Left cardiac atrium (tissue), 4 donors: ENCODE measurements around the gene ABTB2. TPM values are rescaled to one million over a fixed set of nuclear protein-coding genes. Genes with fewer than 3 reads are reported as not detected.
"Not testable (repeated sequence)": the region's sequence is repeated elsewhere in the genome, so short reads cannot be mapped to it uniquely, and the experiment has no call there.

ENCODE experiments used
- ATAC-seq, 2 donors: fragments of 200-7000 bp; cut with Tn5 transposase; one replicate each; pipeline ENCODE4 v1.9.1; 2020; ENCODE audit warnings: mild to moderate bottlenecking in 2 of 2, moderate library complexity in 2 of 2
- DNase-seq: peaks from one replicate; pipeline ENCODE4 v3.0.0-alpha.2; 2020
- intact Hi-C, 2 donors: fragments of 100-400 bp; cut with DNase I; formaldehyde crosslinking; loops; one replicate each; pipeline versions ENCODE4 v1.14.1 to v1.15.1; 2022 to 2023
- long read RNA-seq: library from polyadenylated mRNA; unstranded; transcript quantifications from one replicate; pipeline ENCODE4 v2.0.0, GENCODE V29; 2021
- total RNA-seq, 2 donors: library from RNA; stranded (reverse); fragmentation: NEBNext Ultra II Directional; extraction: Animal tissue kit (Norgen Biotek cat#: 25700); gene quantifications; one replicate each; pipeline ENCODE4 v1.2.1, GENCODE V29; 2021
- donor health status: DM: no; HTN: yes; CAD: no.
- donor health status: DM: no; HTN: yes; CAD: no; lungs with severe emphysema.
- donor health status: DM: yes; HTN: yes; CAD: no.
- donor health status: Dilated cardiomyopathy.

The ABTB2 gene
- total RNA-seq, result 10 to 100 TPM; 12.5 to 19.3 TPM
- long read RNA-seq, full-length matches to known transcripts, result 9 of 14 reads
- long read RNA-seq, partial matches to known transcripts, result 4 of 14 reads
- long read RNA-seq, other reads (novel, unspliced or antisense), result 1 of 14 reads

DNA sequence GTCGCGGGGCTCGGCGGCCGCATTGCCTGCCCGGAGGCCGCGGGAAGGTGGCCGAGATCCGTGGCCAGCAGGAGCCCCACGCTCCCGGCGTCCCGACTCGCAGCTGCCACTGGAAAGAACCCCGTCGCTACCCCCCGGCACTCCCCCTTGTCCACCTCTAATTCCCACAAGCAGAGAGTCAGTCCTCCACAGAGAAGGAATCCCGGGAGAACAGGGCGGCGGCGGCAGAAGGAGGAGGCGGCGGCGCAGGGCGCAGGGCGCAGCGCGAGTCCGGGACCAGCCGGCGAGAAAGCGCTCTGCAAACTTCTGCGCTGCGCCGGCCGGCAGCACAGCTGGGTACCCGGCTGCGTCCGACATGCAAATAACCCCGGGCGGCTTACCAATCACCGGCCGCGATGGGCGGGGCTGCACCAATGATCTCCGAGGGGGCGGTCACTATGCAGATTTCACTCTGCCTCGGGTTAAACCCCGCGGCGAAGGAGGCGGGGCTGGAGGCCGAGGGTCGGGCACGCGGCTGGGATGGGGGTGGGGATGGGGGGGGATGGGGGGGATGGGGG lies at the start of gene ABTB2:
ABTB2 (minus strand) TSS at position 310 of the 557 bp plus-strand sequence.
- intact Hi-C loops, result loop anchor here (2.0 to 10.0 kb wide), 4 partner anchors 93 to 361 kb away; no protein-coding TSS in a partner anchor
- ATAC-seq (peak; percentile 93 to 95), DNase-seq (peak; percentile 98)

DNA sequence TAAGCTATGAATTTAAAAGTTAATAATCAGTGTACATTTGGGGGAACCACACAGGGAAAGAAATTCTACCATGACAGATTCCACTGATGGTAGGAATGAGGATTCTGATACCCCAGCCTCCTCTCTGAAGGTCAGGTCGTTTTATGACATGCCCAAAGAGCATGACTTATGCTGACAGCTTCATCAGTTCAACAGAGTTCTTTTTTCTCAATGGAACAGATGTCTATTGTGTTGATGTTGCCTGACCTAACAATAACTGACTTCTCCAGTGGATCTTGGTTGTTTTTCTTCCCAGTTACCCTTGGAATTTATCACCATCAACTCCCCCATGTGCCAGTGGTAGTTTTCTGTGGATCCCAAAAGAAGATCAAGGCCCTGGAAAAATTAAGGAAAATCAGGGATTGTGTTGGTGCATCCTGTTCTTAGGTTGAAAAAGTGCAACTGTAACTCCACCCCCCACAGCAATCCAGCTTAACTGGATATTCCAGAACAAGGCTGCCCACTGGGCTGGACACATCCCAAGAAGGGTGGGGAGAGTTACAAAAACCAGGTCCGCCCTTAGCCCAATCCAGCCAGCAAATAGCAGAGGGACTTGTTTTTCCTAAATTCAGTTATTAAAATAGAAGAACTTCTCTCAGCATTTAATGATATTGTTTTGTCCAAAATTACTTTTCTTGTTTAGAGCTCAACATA lies 49.5 kb upstream of the ABTB2 start:
- intact Hi-C loops, result no loop called here
- no peak for ATAC-seq
- DNase-seq, result no peak

DNA sequence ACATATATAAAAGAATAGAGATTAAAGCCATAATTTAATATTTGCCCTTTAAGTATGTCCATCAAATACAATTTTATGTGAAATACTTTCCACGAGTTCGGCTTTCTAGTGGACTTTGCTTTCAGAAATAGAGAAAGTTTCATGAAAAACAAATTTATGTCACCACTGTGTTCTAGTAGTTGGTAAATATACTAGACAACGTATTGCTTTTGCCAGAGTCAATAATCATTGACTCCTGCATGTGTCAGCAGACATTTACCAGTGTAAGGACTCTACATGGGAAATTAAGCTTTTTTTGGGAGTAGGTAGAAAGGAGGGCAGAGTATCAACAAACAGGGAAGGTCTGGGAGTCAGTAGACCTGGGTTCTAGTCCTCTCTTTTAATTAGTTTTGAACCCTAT lies 48.6 kb upstream of the ABTB2 start:
- DNase-seq, result no peak
- no peak for ATAC-seq
- intact Hi-C loops, result no loop called here

DNA sequence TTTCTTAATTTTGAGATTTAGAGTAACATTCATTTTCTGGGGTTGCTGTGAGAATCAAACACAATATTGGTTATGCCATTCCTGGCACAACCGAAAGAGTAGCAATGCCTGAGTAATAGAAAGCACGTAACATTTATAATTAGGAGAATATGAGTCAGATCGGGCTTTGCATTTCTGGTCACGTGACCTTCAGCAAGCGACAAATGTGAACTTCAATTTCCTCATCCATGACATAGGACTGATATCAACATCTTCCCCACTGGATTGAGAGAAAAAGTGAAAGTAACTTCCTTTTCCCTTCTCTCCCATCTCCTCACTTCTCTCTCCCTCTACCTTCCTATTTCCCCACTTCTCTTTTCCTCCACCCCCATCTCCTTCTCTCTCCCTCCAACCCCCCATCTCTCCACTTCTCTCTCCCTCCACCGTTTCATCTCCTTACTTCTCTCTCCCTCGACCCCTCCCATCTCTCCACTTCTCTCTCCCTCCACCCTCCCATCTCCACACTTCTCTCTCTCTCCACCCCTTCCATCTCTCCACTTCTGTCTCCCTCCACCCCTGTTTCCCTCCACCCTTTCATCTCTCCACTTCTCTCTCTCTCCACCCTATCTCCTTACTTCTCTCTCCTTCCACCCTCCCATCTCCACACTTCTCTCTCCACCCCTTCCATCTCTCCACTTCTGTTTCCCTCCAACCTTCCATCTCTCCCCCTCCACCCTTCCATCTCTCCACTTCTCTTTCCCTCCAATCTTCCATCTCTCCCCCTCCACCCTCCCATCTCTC lies 47.5 kb upstream of the ABTB2 start:
- ATAC-seq, result no peak
- no peak for DNase-seq
- intact Hi-C loops, result no loop called here

DNA sequence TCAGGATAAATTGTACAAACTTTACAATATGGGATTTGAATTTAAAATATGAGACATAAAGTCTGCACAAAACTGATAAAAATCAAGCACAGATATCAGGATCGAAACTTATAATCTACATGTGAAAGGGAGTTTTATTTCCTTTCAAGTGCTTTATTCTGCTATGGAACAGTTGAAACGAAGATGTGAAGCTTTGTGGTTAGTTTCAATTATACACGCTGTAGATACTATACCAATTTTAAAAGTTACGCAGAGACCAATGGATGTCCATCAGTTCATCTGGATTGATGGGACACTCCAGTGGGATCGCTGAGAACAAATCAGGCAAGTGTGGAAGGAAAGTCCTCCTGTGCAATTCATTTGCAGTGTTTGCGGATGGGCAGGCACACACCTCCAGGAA lies 46.5 kb upstream of the ABTB2 start:
- no peak for ATAC-seq
- no peak for DNase-seq
- intact Hi-C loops, result no loop called here

DNA sequence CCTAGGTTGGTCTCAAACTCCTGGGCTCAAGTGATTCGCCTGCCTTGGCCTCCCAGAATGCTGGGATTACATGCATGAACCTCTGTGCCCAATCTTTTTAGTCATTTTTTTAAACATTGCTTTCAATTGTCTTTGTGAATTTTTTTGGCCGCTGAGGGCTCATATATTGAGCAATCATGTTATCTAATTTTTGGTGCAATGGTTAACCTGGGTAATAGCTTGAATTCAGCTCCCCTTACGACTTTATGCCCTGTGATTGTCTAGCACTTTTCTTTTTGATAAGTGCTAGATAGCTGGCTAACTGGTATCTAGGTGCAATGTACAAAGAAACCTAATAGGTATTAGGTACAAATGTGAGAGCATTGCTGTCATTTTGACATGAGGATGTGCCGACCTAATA lies 45.6 kb upstream of the ABTB2 start:
- DNase-seq (no peak), ATAC-seq (no peak)
- intact Hi-C loops, result no loop called here

DNA sequence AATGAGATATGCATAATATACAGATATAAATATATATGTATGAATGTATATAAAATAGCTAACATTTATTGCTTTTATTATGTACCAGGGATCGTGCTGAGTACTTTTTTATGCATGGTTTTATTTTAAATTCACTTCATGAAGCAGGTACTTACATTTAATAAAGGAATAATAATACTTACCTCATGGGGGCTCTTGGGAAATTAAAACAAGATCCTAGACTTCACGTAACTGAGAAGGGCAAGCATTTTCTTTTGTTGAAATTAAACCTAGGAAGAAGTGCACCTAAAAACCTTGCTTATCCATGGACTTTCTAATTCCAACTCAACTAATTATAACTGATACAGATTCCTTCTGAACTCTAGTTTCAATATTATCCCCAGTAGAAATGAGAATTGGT lies 40.0 kb upstream of the ABTB2 start:
- ATAC-seq, result no peak
- intact Hi-C loops, result no loop called here
- no peak for DNase-seq

DNA sequence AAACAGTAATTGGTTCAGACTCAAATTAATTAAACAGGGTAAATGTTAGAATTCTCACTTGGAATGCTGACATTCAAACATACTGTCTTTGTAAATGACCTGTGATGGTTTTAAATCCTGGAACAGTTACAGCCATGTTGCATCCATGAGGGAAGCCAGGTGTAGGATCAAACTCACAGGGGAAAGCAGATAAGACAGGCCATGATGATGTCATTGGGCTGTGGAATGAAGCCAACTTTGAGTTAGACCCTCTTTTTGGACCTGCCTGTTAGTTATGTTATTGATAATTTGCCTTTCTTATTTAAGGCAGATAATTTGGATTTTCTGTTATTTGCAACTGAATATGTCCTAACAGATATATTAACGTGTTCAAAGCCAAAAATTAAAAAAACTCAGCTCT lies 39.3 kb upstream of the ABTB2 start:
- ATAC-seq (no peak), DNase-seq (no peak)
- intact Hi-C loops, result no loop called here

DNA sequence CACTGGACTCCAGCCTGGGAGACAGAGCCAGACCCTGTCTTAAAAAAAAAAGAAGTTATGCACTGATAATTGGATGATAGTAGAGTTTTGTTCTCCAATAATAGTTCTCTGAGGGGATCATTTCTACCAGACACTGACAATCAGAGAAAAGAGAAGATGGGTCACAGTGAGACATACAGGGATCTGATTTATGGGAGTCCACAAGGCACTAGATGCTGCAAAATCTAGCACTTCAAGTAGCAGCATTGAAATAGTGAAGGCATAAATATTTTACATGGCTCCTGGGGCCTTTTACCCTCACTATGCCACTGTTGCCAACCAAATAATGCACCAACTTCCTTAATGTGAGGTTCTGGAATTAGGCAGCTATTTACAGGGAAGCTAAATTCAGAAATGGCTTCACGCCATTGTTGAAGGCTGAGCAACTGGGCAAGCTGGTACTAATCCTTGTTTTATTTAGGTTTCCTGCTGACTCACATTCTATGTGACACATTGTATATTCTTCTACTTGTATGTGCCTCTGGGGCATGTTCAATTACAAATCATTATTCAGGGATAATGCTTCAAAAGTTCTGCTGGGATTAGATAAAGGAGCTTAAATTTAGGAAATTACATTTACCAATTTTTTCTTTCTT lies 38.2 kb upstream of the ABTB2 start:
- ATAC-seq (no peak), DNase-seq (no peak)
- intact Hi-C loops, result no loop called here

DNA sequence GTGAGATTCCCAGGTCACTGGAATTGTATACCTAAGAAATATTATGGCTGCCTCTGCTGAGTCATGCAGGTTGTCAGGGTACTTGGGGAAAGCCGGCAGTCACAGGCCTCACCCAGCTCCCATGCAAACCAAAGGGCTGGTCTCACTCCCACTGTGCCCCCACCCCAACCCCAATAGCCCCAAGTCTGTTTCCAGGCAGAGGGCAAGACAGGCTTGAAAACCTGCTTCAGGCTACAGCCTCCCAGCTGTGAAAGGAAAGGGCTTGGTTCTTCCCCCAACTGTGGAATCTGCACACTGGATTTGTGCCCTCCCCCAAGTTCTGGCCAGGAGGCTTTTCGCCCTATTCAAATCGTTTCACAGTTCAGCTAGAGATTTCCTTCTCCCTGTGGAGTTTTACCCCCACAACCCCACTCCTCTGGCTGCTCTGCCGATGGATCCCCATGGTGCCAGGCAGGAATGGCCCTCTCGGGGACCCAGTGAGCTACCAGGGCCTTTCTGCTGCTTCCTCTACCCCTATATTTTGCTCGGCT lies 37.0 kb upstream of the ABTB2 start:
- intact Hi-C loops, result no loop called here
- no peak for DNase-seq
- ATAC-seq, result no peak

DNA sequence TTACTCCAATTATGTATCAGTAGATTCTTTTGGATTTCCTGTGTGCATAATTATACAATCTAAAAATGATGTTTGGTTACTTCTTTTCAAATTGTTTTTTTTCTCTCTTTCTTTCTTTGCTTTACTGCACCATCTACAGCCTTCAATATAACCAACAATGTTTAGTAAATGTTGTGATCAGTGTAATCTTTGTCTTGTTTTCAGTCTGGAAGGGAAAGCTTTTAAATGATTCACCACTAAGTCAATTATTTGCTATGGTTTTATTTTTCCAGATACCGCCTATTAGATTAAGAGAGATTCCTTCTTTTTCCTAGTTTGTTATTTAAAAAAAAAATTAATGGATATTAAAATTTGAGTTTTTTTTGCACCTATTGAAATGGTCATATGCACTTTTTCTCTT lies 29.8 kb upstream of the ABTB2 start:
- DNase-seq (no peak), ATAC-seq (no peak)
- intact Hi-C loops, result no loop called here

DNA sequence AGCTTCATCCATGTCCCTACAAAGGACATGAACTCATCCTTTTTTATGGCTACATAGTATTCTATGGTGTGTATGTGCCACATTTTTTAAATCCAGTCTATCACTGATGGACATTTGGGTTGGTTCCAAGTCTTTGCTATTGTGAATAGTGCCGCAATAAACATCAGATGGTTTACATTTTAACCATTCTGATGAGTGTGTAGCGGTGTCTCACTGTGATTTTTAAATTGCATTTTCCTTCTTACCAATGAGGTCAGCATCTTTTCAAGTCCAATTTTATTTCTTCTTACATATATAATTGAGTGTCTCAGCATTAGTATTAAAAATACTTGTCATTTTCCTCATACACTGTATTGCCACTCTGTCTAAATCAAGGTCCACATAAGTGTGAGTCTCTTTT lies 28.5 kb upstream of the ABTB2 start:
- DNase-seq, intact Hi-C loops, ATAC-seq: not testable (repeated sequence)

DNA sequence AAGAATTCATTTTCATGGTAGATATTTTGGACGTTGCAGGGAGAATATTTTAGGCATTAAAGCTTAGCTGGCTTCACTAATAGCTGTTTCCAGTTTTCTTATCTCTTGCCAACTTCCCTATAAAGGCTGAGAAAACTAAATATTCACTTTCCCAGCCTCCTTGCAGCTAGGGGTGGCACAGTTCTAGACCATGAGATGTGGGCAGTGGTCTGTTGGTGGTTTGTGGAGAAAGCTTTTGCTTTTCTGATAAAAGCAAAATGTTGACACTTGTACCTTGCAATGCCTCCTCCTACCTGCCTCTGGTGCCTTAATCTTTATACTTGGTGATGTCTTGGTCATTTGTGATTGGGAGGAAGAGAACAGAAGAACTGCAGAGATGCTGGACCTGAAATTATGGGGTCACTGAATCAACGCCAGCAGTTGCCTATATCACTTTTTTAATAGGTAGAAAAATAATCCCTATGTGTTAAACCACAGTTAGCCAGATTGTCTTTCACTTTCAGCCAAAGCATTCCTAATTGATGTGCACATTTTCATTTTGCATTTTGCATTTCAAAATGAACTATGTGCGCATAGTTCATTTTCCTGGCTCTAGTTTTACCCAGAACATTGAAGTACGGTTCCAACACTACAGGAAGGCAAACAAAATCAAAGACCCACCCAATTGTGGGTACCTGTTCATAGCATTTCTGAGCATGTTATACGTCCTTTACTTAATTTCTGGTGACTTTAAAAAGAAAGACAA lies 24.9 kb upstream of the ABTB2 start:
- no peak for ATAC-seq
- DNase-seq, result no peak
- intact Hi-C loops, result no loop called here

DNA sequence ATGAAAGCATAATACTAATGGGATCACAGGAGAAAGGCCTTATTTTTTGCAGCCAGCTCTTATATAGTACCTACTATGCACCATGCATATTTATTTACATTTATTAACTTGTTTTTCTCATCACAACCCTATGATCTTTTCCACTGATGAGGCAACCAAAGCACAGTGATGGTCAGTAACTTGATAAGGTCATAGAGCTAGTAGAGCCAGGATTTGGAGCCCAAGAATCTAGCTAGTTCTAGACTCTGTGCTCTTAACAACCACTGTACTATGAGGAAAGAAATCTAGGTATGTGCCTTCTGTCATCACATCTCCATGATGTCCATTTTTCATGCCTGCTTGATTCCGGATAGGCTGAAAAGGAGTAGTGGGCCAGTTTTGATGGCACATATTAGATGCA lies 24.0 kb upstream of the ABTB2 start:
- ATAC-seq (no peak), DNase-seq (no peak)
- intact Hi-C loops, result no loop called here

DNA sequence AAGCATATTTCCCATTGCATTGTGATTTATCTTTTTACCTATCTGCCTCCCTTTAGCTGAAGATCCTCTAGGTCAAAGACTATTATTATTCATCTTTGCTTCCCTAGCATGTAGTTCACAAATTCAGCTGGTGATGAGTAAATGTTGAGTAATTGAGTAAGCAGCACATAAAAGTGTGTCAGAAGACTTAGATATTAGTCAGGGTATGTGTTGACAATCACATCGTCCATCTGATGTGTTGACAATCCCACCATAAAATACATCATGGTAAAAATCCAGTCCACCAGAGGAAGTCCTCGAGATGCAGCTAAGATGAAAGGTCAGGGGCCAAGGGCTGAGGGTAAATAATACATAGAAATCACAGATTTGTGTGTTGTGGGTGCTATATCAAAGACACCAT lies 22.9 kb upstream of the ABTB2 start:
- ATAC-seq (no peak), DNase-seq (no peak)
- intact Hi-C loops, result no loop called here

DNA sequence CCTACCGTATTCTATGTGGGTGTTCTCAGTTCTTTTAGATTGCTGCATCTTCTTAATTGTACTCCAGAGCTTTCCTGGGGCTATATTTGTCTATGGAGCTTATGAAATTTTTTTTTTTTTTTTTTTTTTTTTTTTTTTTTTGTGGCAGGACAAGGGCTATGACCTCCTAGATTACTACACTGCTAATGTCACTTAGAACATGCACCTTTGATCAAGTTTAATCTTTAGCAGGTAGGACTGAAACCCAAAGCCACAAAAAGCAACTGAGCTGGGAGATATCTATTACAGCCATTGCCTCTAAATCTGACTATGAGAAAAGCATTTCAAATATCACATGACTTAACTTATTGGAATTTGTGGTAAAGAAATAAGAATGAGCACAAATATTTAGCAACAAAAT lies 21.7 kb upstream of the ABTB2 start:
- ATAC-seq (no peak), DNase-seq (no peak)
- intact Hi-C loops, result no loop called here

DNA sequence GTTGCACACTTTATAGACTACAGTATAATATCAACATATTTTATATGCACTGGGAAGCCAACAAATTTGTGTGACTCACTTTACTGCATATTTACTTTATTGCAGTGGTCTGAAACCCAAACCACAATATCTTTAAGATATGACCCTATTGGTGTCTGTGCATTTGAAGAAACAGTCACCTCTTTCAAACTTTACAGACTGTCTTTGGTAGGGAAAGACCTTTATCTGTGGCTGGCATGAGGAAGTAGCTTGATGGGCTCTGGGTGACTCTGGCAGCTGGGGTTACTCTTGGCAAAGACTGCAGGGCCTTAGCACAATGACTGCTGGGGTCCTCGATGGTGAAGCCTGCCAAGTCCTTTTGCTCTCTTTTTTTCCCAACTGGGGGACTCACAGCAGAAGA lies 21.3 kb upstream of the ABTB2 start:
- intact Hi-C loops, result no loop called here
- DNase-seq (no peak), ATAC-seq (no peak)

DNA sequence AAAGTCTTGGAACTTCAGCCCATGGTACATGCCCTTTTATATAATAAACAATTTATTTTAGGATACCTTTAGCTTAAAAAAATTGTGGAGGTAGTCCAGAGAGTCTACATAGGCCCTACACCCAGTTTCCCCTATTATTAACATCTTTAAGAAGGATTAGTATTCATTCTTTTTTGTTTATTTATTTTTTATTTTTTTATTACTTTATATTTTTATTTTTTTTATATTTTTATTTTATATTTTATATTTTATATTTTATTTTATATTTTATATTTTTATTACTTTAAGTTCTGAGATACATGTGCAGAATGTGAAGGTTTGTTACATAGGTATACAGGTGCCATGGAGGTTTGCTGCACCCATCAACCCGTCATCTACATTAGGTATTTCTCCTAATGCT lies 15.9 kb upstream of the ABTB2 start:
- no peak for ATAC-seq
- no peak for DNase-seq
- intact Hi-C loops, result no loop called here

DNA sequence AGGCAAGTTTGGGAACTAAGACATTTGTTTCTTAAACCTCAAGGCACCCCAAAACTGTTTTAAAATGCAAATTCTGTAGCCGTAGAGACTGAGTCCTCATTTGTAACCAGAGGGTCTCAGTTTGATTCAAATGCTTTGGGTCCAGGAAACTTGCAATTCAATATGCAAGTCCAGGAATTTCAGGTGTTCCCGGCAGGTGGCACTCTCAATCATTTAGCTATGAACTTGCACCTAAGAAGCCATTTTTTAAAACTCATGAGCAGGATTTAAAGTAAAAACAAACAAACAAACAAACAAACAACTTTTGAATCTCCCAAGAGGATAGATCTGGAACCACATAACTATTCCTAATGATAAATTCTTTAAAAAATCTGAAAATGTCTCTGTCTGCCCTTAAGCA lies 8.7 kb upstream of the ABTB2 start:
- DNase-seq (no peak), ATAC-seq (no peak)
- intact Hi-C loops, result loop anchor here (2.0 to 10.0 kb wide), 2 partner anchors 126 to 128 kb away; no protein-coding TSS in a partner anchor
